ENCODE measurements around the gene AGL. TPM values are rescaled to one million over a fixed set of nuclear protein-coding genes. Genes with fewer than 3 reads are reported as not detected.

AGL gene
- total RNA-seq: 7.3 and 7.8 TPM in 2 replicates

GRCh38 chr1:99849744-99850458 is at the start of gene AGL:
TSS of gene AGL (plus strand) at chr1:99850361. CDS start at chr1:99851043, 682 bp downstream.

GRCh38 chr1:99969729-99970621 is 119.8 kb downstream of the AGL start, which contains the start of gene SLC35A3:
TSS of gene SLC35A3 (plus strand) at chr1:99969996. CDS start at chr1:99993555, 23,559 bp downstream.

Small RNA genes within 50 kb of the gene (small RNA-seq; reads per million reads assigned to genes)
- gene AC096949.1: not detected

Other genes with a start within 250 kb of the AGL start
- 0.20 and 0.37 TPM in 2 replicates for gene PALMD, start 204.2 kb upstream of the AGL start, total RNA-seq
- gene FRRS1, start 83.7 kb upstream of the AGL start, total RNA-seq: 17.4 and 17.6 TPM in 2 replicates
- 13.2 and 19.0 TPM in 2 replicates for gene SLC35A3, start 119.6 kb downstream of the AGL start, total RNA-seq

Data from subcutaneous preadipocyte (primary cell).